GM23338 (cell line): Measurements from ENCODE around the gene SLC8A3. TPM values are rescaled to one million over a fixed set of nuclear protein-coding genes. Genes with fewer than 3 reads are reported as not detected.

Experiments
- ATAC-seq: fragments of 200-7000 bp; cut with Tn5 transposase; 3 replicates; pipeline ENCODE4 v1.9.1; 2020
- DNase-seq: peaks from one replicate; pipeline ENCODE4 v3.0.0-alpha.2; 2015; ENCODE audit warnings: low spot score
- H2AFZ ChIP-seq: fragments of 200-600 bp; sonication (generic); 2 replicates; pipeline ENCODE4 v1.8.0; 2016; ENCODE audit warnings: antibody characterized with exemption, mild to moderate bottlenecking, moderate library complexity
- H3F3A ChIP-seq: fragments of 200-600 bp; sonication (generic); replicated peaks from 2 replicates; pipeline ENCODE4 v1.8.0; 2017; ENCODE audit warnings: antibody characterized with exemption, mixed run types, low read depth
- H3K27ac ChIP-seq: fragments of 200-600 bp; sonication (generic); 2 replicates; pipeline ENCODE4 v1.6.1; 2016; ENCODE audit warnings: low read depth
- H3K27me3 ChIP-seq: fragments of 200-600 bp; sonication (generic); 2 replicates; pipeline ENCODE4 v1.8.0; 2016; ENCODE audit warnings: mild to moderate bottlenecking, mixed run types, moderate library complexity; ENCODE audit not compliant: insufficient read depth
- H3K36me3 ChIP-seq: fragments of 200-600 bp; sonication (generic); 2 replicates; pipeline ENCODE4 v1.8.0; 2016; ENCODE audit warnings: mild to moderate bottlenecking; ENCODE audit not compliant: insufficient read depth
- H3K4me1 ChIP-seq: fragments of 200-600 bp; sonication (generic); 2 replicates; pipeline ENCODE4 v1.8.0; 2016; ENCODE audit warnings: mild to moderate bottlenecking, moderate library complexity; ENCODE audit not compliant: insufficient read depth
- H3K4me2 ChIP-seq: fragments of 200-600 bp; sonication (generic); 2 replicates; pipeline ENCODE4 v1.7.1; 2017; ENCODE audit warnings: mixed run types
- H3K4me3 ChIP-seq: fragments of 200-600 bp; sonication (generic); 2 replicates; pipeline ENCODE4 v1.6.1; 2016; ENCODE audit warnings: mixed run types
- H3K79me2 ChIP-seq: fragments of 200-600 bp; sonication (generic); replicated peaks from 2 replicates; pipeline ENCODE4 v1.8.0; 2017; ENCODE audit warnings: mild to moderate bottlenecking; ENCODE audit not compliant: insufficient read depth
- H3K9me2 ChIP-seq: fragments of 200-600 bp; sonication (generic); 2 replicates; pipeline ENCODE4 v1.8.0; 2017; ENCODE audit not compliant: insufficient read depth
- H4K20me1 ChIP-seq: fragments of 200-600 bp; sonication (generic); replicated peaks from 2 replicates; pipeline ENCODE4 v1.8.0; 2017; ENCODE audit warnings: mild to moderate bottlenecking; ENCODE audit not compliant: insufficient read depth
- H3K27ac Mint-ChIP-seq: 2 replicates; pipeline ENCODE4 v1.8.0; 2020; ENCODE audit warnings: inconsistent platforms, mild to moderate bottlenecking, moderate library complexity, mixed read lengths
- H3K27me3 Mint-ChIP-seq: 3 replicates; pipeline ENCODE4 v1.8.0; 2022; ENCODE audit warnings: low read depth, mild to moderate bottlenecking, moderate library complexity, mixed read lengths, inconsistent platforms; ENCODE audit not compliant: insufficient read depth, poor library complexity
- H3K36me3 Mint-ChIP-seq: 3 replicates; pipeline ENCODE4 v1.8.0; 2021; ENCODE audit warnings: low read depth, mild to moderate bottlenecking, inconsistent platforms, moderate library complexity, mixed read lengths
- H3K4me1 Mint-ChIP-seq: 3 replicates; pipeline ENCODE4 v1.8.0; 2020; ENCODE audit warnings: mild to moderate bottlenecking, inconsistent platforms, mixed read lengths
- H3K4me3 Mint-ChIP-seq: 3 replicates; pipeline ENCODE4 v1.8.0; 2021; ENCODE audit warnings: moderate library complexity, mild to moderate bottlenecking, inconsistent platforms, mixed read lengths
- H3K9me3 Mint-ChIP-seq: 3 replicates; pipeline ENCODE4 v1.8.0; 2020; ENCODE audit warnings: moderate library complexity, mild to moderate bottlenecking, inconsistent platforms, mixed read lengths
- CREB1 ChIP-seq: fragments of 250-450 bp; sonication (Bioruptor Pico); IDR thresholded peaks from 2 replicates; pipeline ENCODE4 v1.5.0; 2020; ENCODE audit warnings: low read depth, mild to moderate bottlenecking, moderate library complexity
- EZH2phosphoT487 ChIP-seq: fragments of 200-600 bp; sonication (generic); IDR thresholded peaks from one replicate; pipeline ENCODE4 v1.8.1; 2018; ENCODE audit warnings: antibody characterized with exemption; ENCODE audit not compliant: unreplicated experiment
- JUNB ChIP-seq: IDR thresholded peaks from one replicate; pipeline ENCODE4 v1.6.1; 2016; ENCODE audit warnings: antibody characterized with exemption; ENCODE audit not compliant: unreplicated experiment
- STAT1 ChIP-seq: IDR thresholded peaks from one replicate; pipeline ENCODE4 v1.6.1; 2016; ENCODE audit warnings: antibody characterized with exemption; ENCODE audit not compliant: unreplicated experiment
- ZNF462 ChIP-seq: fragments of 250-450 bp; sonication (Bioruptor Pico); IDR thresholded peaks from 2 replicates; pipeline ENCODE4 v1.5.0; 2020; ENCODE audit warnings: mild to moderate bottlenecking, moderate library complexity
- polyA plus RNA-seq: library from polyadenylated mRNA; unstranded; fragments of >200 nt; fragmentation: Nextera tagmentation; extraction: Ambion mirVana; gene quantifications from 2 replicates; pipeline ENCODE4 v1.2.1, GENCODE V29; 2016
- total RNA-seq: library from RNA; depleted of rRNA; stranded (reverse); fragments of >200 nt; shearing (Covaris generic); gene quantifications from 2 replicates; pipeline ENCODE4 v1.2.3, GENCODE V29; 2014

Gene SLC8A3
- total and polyA plus RNA-seq, 2 experiments from 2014 or later, result 0.82 to 2.0 TPM

GRCh38 chr14:70032016-70032415 is 156.7 kb downstream of the SLC8A3 start:
- no peaks in the 10 kb centered on the region for H3K27me3 ChIP-seq
- H3K4me2 ChIP-seq, result peak overlapping the region; percentile 13; the same call in 1 of the 2 replicates
- no peaks in the 10 kb centered on the region for H4K20me1 ChIP-seq
- H3K4me3 Mint-ChIP-seq, result no peak overlapping the region; the same call in 2 of the 3 replicates
- no peaks in the 10 kb centered on the region for H3K36me3 ChIP-seq
- no peak overlapping the region for H3K27ac Mint-ChIP-seq
- no peak overlapping the region for H3K4me3 ChIP-seq
- peak overlapping the region; percentile 47; the same call in 1 of the 2 replicates for H2AFZ ChIP-seq
- no peaks in the 10 kb centered on the region for H3F3A ChIP-seq
- H3K4me1 ChIP-seq, result 0 out of 2 replicates have a peak, but pooled peaks cover 6% of the 10 kb centered on the region
- peaks cover 7% of the 10 kb centered on the region for H3K9me2 ChIP-seq
- DNase-seq (no peak), ATAC-seq (no peak)
- TF ChIP-seq EZH2phosphoT487, result no peak
- TF ChIP-seq CREB1 (CRISPR knock-in tag), result no peak
- TF ChIP-seq JUNB, result no peak
- no peak for TF ChIP-seq ZNF462 (CRISPR knock-in tag)
- no peak for TF ChIP-seq STAT1
- H3K27ac ChIP-seq, result no peak overlapping the region
- H3K27me3 Mint-ChIP-seq, result peaks cover 10% of the 10 kb centered on the region
- no peaks in the 10 kb centered on the region for H3K9me3 Mint-ChIP-seq
- H3K4me1 Mint-ChIP-seq, result peaks cover 18% of the 10 kb centered on the region
- H3K36me3 Mint-ChIP-seq, result no peaks in the 10 kb centered on the region
- no peaks in the 10 kb centered on the region for H3K79me2 ChIP-seq
